ENCODE measurements around the gene ANKRD31.
"Not testable (repeated sequence)": the region's sequence is repeated elsewhere in the genome, so short reads cannot be mapped to it uniquely, and the experiment has no call there.

ANKRD31 gene

GRCh38 chr5:75168026-75168735 is 68.5 kb downstream of the ANKRD31 start:
- H3K4me3 ChIP-seq (ENCODE audit: low read depth, low read length): no peak overlapping the region
- no peak for DNase-seq (ENCODE audit: low read depth)

- no peak overlapping the region for H3K4me3 ChIP-seq (ENCODE audit: low read depth, low read length)
- DNase-seq (ENCODE audit: low read depth): no peak
Measured at GRCh38 chr5:75167345-75167744, 69.3 kb downstream of the ANKRD31 start.

GRCh38 chr5:75161508-75161907 is 75.2 kb downstream of the ANKRD31 start:
- not testable (repeated sequence) for DNase-seq (ENCODE audit: low read depth); H3K4me3 ChIP-seq (ENCODE audit: low read depth, low read length)

GRCh38 chr5:75156585-75156984 is 80.1 kb downstream of the ANKRD31 start:
- DNase-seq (ENCODE audit: low read depth): no peak
- H3K4me3 ChIP-seq (ENCODE audit: low read depth, low read length): no peak overlapping the region

- no peak overlapping the region for H3K4me3 ChIP-seq (ENCODE audit: low read depth, low read length)
- DNase-seq (ENCODE audit: low read depth): no peak
Measured at GRCh38 chr5:75152860-75153259, 83.8 kb downstream of the ANKRD31 start.

GRCh38 chr5:75148051-75148450 is 88.6 kb downstream of the ANKRD31 start:
- H3K4me3 ChIP-seq (ENCODE audit: low read depth, low read length): no peak overlapping the region
- no peak for DNase-seq (ENCODE audit: low read depth)

GRCh38 chr5:75142566-75143136 is 94.0 kb downstream of the ANKRD31 start:
- H3K4me3 ChIP-seq (ENCODE audit: low read depth, low read length): no peak overlapping the region
- DNase-seq (ENCODE audit: low read depth): no peak

- DNase-seq (ENCODE audit: low read depth): no peak
- H3K4me3 ChIP-seq (ENCODE audit: low read depth, low read length): no peak overlapping the region
Measured at GRCh38 chr5:75140277-75140676, 96.4 kb downstream of the ANKRD31 start.

GRCh38 chr5:75138689-75139088 is 98.0 kb downstream of the ANKRD31 start:
- no peak overlapping the region for H3K4me3 ChIP-seq (ENCODE audit: low read depth, low read length)
- DNase-seq (ENCODE audit: low read depth): no peak

GRCh38 chr5:75130818-75131349 is 105.8 kb downstream of the ANKRD31 start:
- H3K4me3 ChIP-seq (ENCODE audit: low read depth, low read length): no peak overlapping the region
- no peak for DNase-seq (ENCODE audit: low read depth)

- no peak for DNase-seq (ENCODE audit: low read depth)
- no peak overlapping the region for H3K4me3 ChIP-seq (ENCODE audit: low read depth, low read length)
Measured at GRCh38 chr5:75116856-75117255, 119.8 kb downstream of the ANKRD31 start.

GRCh38 chr5:75114311-75114710 is 122.4 kb downstream of the ANKRD31 start:
- not testable (repeated sequence) for DNase-seq (ENCODE audit: low read depth); H3K4me3 ChIP-seq (ENCODE audit: low read depth, low read length)

GRCh38 chr5:75113354-75114113 is 123.1 kb downstream of the ANKRD31 start:
- no peak for DNase-seq (ENCODE audit: low read depth)

GRCh38 chr5:75108931-75109596 is 127.6 kb downstream of the ANKRD31 start:
- DNase-seq (ENCODE audit: low read depth): no peak
- H3K4me3 ChIP-seq (ENCODE audit: low read depth, low read length): no peak overlapping the region

More at GRCh38 chr5:75113354-75114113, 123.1 kb downstream of the ANKRD31 start:
- H3K4me3 ChIP-seq (ENCODE audit: low read depth, low read length): no peak overlapping the region

GRCh38 chr5:75108515-75108914 is 128.2 kb downstream of the ANKRD31 start:
- no peak overlapping the region for H3K4me3 ChIP-seq (ENCODE audit: low read depth, low read length)
- DNase-seq (ENCODE audit: low read depth): no peak

GRCh38 chr5:75095956-75096355 is 140.7 kb downstream of the ANKRD31 start:
- DNase-seq (ENCODE audit: low read depth); H3K4me3 ChIP-seq (ENCODE audit: low read depth, low read length): not testable (repeated sequence)

GRCh38 chr5:75091597-75091996 is 145.1 kb downstream of the ANKRD31 start:
- no peak overlapping the region for H3K4me3 ChIP-seq (ENCODE audit: low read depth, low read length)
- no peak for DNase-seq (ENCODE audit: low read depth)

- H3K4me3 ChIP-seq (ENCODE audit: low read depth, low read length): no peak overlapping the region
- no peak for DNase-seq (ENCODE audit: low read depth)
Measured at GRCh38 chr5:75089662-75090061, 147.0 kb downstream of the ANKRD31 start.

GRCh38 chr5:75089137-75089536 is 147.5 kb downstream of the ANKRD31 start:
- no peak overlapping the region for H3K4me3 ChIP-seq (ENCODE audit: low read depth, low read length)
- DNase-seq (ENCODE audit: low read depth): no peak

GRCh38 chr5:75088648-75089047 is 148.0 kb downstream of the ANKRD31 start:
- DNase-seq (ENCODE audit: low read depth): no peak
- no peak overlapping the region for H3K4me3 ChIP-seq (ENCODE audit: low read depth, low read length)

Measured in skeletal muscle cell (primary cell).